ENCODE results near the gene PDE4D. TPM values are rescaled to one million over a fixed set of nuclear protein-coding genes. Genes with fewer than 3 reads are reported as not detected.
A peak's percentile ranks its signal among the peaks of the same experiment; 100 is the strongest.

Gene PDE4D
- total RNA-seq, 2 experiments from 2014 or later = 75.5 to 80.7 TPM

- Mint-ChIP-seq H3K4me3 (no peak overlapping the region), H3K27me3 (peaks cover 4% of the 10 kb centered on the region), H3K36me3 (ENCODE audit: low read depth) (no peaks in the 10 kb centered on the region), H3K9me3 (no peaks in the 10 kb centered on the region), H3K4me1 (ENCODE audit: low read depth) (no peaks in the 10 kb centered on the region), H3K27ac (no peak overlapping the region)
- POLR2A ChIA-PET = no interaction called here
- DNase-seq (no peak), ATAC-seq (no peak)
- CTCF ChIA-PET = no interaction called here
- intact Hi-C loops (cut with micrococcal nuclease) = no loop called here
- no peak for TF ChIP-seq CTCF (IDR thresholded peaks at IDR 0.05)
These were observed 278.3 kb downstream of the PDE4D start for GRCh38 chr5:59615272-59615671.

GRCh38 chr5:59609501-59610265, 283.8 kb downstream of the PDE4D start:
- POLR2A ChIA-PET = interaction anchor here (0.7 to 0.9 kb wide), 2 partner anchors 18 to 61 kb away, joined by 3 to 5 read pairs; no protein-coding TSS in a partner anchor
- intact Hi-C loops (cut with micrococcal nuclease) = no loop called here
- Mint-ChIP-seq H3K9me3 (no peaks in the 10 kb centered on the region), H3K27me3 (peaks cover 18% of the 10 kb centered on the region), H3K4me3 (no peak overlapping the region), H3K4me1 (ENCODE audit: low read depth) (peaks cover 10% of the 10 kb centered on the region), H3K27ac (no peak overlapping the region), H3K36me3 (ENCODE audit: low read depth) (no peaks in the 10 kb centered on the region)
- ATAC-seq = peak; percentile 54
- no peak for TF ChIP-seq CTCF (IDR thresholded peaks at IDR 0.05)
- DNase-seq = peak; percentile 7
- CTCF ChIA-PET = interaction anchor here (0.7 to 2.2 kb wide), 4 partner anchors 12 to 723 kb away, joined by 3 to 6 read pairs (median 4); no protein-coding TSS in a partner anchor

- ATAC-seq (peak; percentile 76), DNase-seq (peak; percentile 20)
- TF ChIP-seq CTCF (IDR thresholded peaks at IDR 0.05) = no peak
- peaks cover 10% of the 10 kb centered on the region for H3K4me1 Mint-ChIP-seq (ENCODE audit: low read depth)
- intact Hi-C loops (cut with micrococcal nuclease) = no loop called here
- no peaks in the 10 kb centered on the region for H3K36me3 Mint-ChIP-seq (ENCODE audit: low read depth)
- H3K4me3 Mint-ChIP-seq = no peak overlapping the region
- H3K27ac Mint-ChIP-seq = no peak overlapping the region
- H3K27me3 Mint-ChIP-seq = peaks cover 19% of the 10 kb centered on the region
- CTCF ChIA-PET = interaction anchor here (1.3 to 2.2 kb wide), 2 partner anchors 11 to 64 kb away, joined by 4 to 6 read pairs; no protein-coding TSS in a partner anchor
- POLR2A ChIA-PET = interaction anchor here (1.4 kb wide), 1 partner anchor 12 kb away, joined by 3 read pairs; no protein-coding TSS in a partner anchor
- H3K9me3 Mint-ChIP-seq = no peaks in the 10 kb centered on the region
These were observed 284.8 kb downstream of the PDE4D start for GRCh38 chr5:59608745-59609144.

- Mint-ChIP-seq H3K4me1 (ENCODE audit: low read depth) (peaks cover 10% of the 10 kb centered on the region), H3K27me3 (peaks cover 19% of the 10 kb centered on the region), H3K27ac (no peak overlapping the region), H3K36me3 (ENCODE audit: low read depth) (no peaks in the 10 kb centered on the region), H3K9me3 (no peaks in the 10 kb centered on the region), H3K4me3 (no peak overlapping the region)
- intact Hi-C loops (cut with micrococcal nuclease) = no loop called here
- ChIA-PET POLR2A (interaction anchor here (1.4 kb wide), 1 partner anchor 10 kb away, joined by 3 read pairs; no protein-coding TSS in a partner anchor), CTCF (no interaction called here)
- no peak for TF ChIP-seq CTCF (IDR thresholded peaks at IDR 0.05)
- ATAC-seq = no peak
- no peak for DNase-seq
These were observed 286.3 kb downstream of the PDE4D start for GRCh38 chr5:59607138-59607765.

- Mint-ChIP-seq H3K36me3 (ENCODE audit: low read depth) (no peaks in the 10 kb centered on the region), H3K9me3 (no peaks in the 10 kb centered on the region), H3K27ac (no peak overlapping the region), H3K4me1 (ENCODE audit: low read depth) (peaks cover 10% of the 10 kb centered on the region), H3K4me3 (no peak overlapping the region), H3K27me3 (peaks cover 19% of the 10 kb centered on the region)
- ChIA-PET POLR2A (no interaction called here), CTCF (no interaction called here)
- no peak for ATAC-seq
- no peak for TF ChIP-seq CTCF (IDR thresholded peaks at IDR 0.05)
- intact Hi-C loops (cut with micrococcal nuclease) = no loop called here
- DNase-seq = no peak
These were observed 287.6 kb downstream of the PDE4D start for GRCh38 chr5:59605915-59606314.
